Lower leg skin (tissue), 3 donors: ENCODE measurements around the gene LCE3A.

Experiments used
- CTCF ChIP-seq, 3 donors: fragments of 450-650 bp; IDR thresholded peaks; one replicate each; pipeline ENCODE4 v1.5.1; 2016; ENCODE audit warnings: antibody characterized with exemption in 3 of 3, mild to moderate bottlenecking in 3 of 3, moderate library complexity in 2 of 3
- POLR2A ChIP-seq, 2 donors: fragments of 450-650 bp; IDR thresholded peaks; one replicate each; pipeline ENCODE4 v1.6.1; 2016 to 2017; ENCODE audit warnings: antibody characterized with exemption in 2 of 2, mild to moderate bottlenecking in 1 of 2, moderate library complexity in 1 of 2

DNA sequence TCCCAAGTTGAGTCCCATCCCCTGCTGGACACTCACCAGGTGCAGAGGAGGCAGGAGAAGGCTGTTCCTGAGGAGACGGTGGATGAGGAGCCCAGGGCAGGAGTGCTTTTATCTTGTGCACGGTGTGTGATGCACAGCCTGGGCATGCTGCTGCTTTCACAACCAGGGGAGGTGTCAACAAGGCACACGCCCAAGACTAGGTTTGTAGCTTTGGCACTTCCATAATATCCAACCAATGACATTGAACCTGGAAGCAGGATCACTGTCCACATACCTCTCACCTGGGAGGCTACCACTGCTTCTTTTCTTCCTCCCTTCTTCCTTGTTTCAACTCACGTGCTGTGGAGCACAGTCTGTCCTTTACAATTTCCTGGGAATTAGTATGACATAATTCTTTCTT, 42.5 kb downstream of the LCE3A start, which contains the start of gene LCE3D:
- TF ChIP-seq POLR2A (IDR thresholded peaks at IDR 0.05) (no peak), CTCF (IDR thresholded peaks at IDR 0.05) (no peak)
